ENCODE data around the gene ASGR2.

- TF ChIP-seq CTCF (IDR thresholded peaks at IDR 0.05), result no peak
- no peak for TF ChIP-seq POLR2A (IDR thresholded peaks at IDR 0.05)
Observed at GRCh38 chr17:7147772-7148171, 33.1 kb upstream of the ASGR2 start.
